HG03103 (cell line): ENCODE measurements around the gene AANAT.

Experiments used
- ATAC-seq: cut with Tn5 transposase; IDR thresholded peaks from one replicate; pipeline ENCODE4 v1.9.1; 2021; ENCODE audit warnings: low read depth; ENCODE audit not compliant: unreplicated experiment

AANAT gene

DNA sequence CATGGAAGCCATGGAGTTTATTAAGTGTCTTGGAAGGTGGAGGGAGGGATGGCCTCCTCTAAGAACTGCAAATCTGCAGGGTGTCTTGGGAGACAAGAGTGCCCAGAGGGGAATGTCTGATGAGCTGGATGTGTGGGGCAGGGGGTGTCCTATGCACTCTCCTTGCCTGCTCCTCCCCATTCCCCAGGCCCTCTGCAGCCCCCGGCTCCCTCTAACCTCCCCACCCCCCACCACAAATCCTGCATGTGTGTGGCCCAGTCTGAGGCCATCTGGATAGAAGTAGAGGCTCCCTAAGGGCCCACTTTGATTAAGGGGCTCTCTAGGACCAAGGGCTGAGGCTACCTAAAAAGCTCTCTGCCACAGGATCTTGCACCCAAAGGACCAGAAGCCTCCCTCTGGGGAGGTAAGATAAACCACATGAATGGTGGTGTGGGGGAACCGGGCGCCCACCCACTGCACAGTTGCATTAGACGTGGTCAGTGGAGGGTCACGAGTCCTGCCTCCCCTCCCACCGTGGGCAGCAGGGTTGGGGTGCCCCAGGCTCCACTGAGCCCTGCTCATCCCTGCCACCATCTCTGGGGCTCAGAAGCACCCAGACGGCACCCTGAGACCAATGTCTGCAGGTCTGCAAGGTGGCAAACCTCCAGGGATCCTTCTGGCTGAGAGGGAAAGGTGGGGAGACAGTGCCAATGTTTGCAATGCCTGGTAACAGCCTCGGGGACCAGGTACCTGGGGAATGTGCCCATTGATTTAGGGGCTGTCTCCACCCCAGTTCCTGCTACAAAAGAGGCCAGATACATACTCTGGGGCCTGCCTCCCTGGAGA lies 618 bp downstream of the AANAT start:
- no peak for ATAC-seq

DNA sequence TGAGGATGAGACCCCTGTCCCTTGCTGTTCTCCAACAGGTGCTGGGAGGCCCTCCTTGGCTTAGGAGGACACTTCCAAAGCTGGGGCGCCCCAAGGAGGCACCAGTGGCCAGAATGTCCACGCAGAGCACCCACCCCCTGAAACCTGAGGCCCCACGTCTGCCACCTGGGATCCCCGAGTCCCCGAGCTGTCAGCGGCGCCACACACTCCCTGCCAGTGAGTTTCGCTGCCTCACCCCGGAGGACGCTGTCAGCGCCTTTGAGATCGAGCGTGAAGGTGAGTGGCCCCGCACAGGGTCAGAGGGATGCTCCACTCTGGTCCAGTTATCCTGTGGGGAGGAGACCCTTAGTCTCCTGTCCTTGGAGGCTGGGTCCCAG lies 1.2 kb downstream of the AANAT start:
- no peak for ATAC-seq

DNA sequence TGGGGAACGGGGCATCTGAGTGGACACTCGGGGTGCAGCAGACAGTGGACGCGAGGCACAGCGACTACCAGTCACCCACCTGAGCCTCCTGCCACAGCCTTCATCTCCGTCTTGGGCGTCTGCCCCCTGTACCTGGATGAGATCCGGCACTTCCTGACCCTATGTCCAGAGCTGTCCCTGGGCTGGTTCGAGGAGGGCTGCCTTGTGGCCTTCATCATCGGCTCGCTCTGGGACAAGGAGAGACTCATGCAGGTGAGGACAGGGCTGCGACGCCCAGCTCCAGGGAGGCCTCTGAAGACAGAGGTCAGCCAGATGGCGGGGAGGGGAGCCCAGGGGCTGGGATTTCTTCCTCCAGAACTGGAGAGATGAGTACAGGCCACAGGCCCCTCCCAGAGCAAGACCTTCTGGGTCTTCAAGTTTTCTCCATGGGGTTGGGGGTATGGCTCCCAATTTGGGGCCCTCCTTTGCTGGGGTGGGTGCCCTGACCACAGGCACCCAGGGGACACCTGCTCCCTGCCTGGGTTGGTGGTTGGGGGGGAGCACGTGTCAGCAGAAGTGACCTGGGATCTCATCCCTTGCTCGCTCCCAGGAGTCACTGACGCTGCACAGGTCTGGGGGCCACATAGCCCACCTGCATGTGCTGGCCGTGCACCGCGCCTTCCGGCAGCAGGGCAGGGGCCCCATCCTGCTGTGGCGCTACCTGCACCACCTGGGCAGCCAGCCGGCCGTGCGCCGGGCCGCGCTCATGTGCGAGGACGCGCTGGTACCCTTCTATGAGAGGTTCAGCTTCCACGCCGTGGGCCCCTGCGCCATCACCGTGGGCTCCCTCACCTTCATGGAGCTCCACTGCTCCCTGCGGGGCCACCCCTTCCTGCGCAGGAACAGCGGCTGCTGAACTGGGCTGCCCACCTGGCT lies 1.9 kb downstream of the AANAT start:
- ATAC-seq = no peak

DNA sequence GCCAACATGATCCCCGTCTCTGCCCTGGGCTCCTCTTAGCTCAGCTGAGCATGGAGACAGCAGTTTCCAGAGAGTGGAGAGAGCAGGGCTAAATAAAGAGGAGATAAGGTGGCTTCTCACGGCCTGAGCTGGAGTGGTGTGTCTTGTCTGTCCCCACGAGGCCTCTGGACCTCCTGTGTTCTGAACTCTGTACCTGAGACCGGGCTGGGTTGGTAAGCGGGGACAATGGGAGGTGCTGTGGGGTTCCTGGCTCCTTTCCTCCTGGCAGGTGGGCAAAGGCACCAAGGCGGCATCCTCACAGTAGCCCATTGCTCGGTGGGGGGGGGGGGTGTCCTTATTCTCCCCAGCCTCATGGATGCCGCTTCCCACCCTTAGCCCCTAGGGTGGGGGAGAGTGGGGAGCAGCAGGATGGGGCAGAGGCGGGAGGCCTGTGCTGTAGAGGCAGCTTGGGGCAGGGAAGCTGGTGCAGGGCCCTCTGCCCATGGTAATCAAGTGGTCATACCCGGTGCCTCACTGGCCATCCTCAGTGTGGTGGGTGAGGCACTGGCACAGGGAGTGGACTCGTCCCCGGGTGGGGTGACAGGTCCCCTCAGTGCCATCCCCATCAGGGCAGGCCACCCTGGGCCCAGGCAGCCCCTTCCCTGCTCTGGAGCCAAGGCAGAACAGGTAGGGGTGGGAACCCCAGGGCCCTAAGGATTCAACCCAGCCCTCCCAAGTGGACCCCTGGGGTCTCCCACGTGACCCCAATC lies 2.8 kb downstream of the AANAT start:
- no peak for ATAC-seq

DNA sequence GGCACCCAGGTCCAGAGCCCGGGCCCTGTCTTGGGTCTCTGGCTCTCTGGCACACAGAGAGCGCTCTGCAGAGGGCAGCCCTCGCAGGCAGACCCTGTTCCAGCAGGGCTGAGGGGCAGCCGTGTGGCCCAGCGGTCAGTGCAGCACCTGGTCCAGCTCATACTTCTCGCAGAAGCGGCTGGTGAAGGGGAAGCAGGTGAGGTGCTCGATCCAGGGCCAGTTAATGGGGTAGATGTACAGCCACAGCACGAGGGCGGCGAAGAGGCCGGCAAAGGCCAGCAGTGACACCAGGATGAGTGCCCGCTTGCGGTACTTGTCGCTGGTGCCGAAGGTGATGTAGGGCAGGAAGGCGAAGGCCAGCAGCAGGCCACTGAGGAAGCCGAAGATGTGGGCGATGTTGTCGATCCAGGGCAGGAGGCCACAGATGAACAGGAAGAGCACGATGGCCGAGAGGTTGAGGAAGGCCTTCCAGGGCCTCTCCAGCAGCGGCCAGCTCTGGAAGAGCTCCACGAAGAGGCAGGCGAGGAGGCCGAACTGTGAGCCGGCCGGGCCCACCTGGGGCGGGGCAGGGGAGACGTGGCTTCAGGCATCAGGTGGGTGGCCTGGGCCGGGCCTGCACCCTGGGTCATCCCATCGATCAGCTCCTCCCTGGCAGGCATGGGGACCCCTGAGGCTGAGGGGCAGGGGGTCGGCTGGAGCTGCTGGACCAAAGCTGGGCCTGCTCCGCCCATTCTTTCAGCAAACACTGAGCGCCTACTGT lies 4.3 kb downstream of the AANAT start:
- no peak for ATAC-seq

DNA sequence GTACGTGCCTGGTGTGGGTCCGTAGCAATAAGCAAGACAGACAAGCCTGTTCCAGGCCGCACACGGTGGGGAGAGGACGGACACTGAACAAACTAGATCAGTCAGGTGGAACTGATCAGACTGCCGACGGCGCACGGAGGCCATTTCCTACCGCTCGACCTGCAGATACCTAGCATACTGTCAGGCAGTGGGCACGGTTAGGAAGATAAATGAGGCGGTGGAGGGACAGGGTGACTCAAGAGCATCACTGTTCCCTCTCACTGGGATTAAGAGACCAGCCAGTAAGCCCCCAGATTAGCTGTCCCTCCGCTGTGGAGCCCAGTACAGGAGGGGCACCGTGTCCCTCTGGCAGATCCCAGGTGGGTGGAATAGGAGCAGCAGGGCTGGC lies 4.8 kb downstream of the AANAT start:
- no peak for ATAC-seq

DNA sequence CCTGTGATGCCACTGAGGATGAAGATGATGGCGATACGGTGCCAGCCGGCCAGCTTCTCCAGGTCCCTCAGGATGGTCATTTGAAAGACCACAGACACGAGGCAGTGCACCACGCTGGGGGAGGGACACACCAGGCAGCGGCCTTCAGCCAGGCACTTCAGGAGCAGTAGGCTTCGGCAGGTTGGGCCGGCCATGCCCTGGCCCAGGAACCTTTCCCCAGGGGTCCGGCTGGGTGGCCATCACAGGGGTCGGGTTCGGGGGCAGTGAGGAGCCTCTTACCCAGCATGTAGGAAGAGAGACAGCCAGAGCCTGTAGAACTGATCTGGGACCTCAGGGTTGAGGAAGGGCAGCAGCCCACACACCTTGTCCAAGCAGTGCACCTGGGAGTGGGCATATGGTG lies 5.3 kb downstream of the AANAT start:
- no peak for ATAC-seq

DNA sequence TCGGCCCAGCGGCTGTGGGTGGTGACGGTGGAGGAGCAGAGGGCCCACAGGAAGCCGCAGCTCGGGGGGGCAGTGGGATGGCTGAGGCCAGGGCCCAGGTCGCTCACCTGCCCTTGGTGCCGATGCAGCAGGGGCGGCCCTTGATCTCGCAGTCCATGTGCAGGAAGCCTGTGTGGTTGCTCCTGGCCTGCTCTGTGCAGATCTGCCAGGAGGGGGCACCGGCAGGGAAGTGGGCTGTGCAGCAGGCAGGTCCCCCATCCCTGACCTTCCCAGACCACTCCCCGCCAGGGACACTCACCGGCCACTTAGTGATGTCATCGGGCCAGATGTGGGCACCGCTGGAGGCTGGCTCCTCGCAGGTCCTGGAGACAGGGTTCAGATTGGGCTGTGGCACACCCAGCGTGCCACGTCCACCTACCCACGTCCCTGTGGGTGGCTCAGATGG lies 6.2 kb downstream of the AANAT start:
- ATAC-seq = no peak

DNA sequence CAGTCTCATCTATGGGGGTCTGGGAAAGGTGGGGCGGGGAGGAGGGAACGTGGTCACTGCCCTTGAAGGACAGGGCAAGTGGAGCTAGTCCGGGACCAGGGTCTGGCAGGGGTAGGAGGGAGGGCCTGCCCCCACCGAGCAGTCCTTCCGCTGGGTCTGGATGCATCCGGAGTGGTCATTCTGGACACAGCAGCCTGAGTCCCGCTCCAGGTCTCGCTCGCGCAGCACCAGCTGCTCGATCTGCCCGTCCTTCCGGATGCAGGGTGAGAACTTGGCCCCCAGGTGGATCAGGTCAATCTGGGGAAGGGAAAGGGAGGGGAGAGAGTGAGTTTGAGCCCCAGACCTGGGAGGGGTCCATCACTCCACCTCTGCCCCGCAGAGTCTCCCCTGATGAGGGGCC lies 6.8 kb downstream of the AANAT start:
- ATAC-seq = no peak

DNA sequence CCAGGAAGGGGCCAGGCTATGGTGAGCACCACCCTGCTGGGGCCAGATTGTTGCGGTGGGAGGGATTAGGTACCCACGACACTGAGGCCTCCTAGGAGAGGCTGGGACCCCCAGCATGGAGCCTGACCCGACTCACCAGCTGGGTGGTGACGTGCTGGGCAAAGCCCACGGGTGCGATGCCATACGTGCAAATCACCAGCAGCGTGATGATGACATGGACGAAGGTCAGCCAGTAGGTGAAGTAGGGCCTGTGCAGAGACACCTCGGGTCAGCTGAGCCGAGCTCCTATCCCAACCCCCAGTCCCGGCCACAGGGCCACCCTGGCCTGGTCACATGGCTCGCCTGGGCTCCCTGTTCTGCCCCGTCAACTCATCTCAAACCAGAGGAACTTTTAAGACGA lies 7.5 kb downstream of the AANAT start:
- no peak for ATAC-seq

DNA sequence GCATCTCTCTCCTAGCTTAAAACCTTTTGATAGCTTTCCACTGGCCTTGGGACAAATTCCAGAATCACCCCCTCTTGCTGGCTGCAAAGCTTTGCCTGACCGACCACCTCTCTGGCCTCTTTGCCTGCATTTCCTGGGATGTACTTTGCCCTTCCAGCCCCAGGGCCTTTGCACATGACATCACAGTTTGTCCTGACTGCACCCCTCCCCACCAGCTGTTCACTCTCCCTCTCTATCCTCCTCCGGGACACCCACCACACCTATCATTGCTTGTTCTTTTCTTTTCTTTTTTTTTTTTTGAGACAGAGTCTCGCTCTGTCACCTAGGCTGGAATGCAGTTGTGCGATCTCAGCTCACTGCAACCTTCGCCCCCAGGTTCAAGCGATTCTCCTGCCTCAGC lies 7.9 kb downstream of the AANAT start:
- ATAC-seq = no peak

DNA sequence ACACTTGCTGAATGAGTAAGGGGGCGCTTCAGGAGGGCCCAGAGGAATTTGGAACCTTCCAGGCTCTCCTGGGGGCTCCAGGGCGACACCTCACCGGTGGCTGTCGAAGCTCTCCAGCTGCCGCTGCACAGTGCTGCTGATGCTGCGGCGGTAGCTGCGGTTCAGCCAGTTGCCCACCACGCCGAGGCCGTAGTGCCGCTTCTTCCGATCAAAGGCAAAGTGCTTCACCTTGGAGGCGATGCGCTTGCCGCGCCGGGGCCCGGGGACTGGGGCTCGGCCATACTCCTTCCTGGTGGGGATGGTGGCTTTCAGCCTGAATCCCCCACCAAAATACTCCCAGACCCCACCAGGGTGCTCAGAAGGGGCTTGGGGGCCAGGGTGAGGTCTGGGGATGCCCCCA lies 9.3 kb downstream of the AANAT start:
- no peak for ATAC-seq

DNA sequence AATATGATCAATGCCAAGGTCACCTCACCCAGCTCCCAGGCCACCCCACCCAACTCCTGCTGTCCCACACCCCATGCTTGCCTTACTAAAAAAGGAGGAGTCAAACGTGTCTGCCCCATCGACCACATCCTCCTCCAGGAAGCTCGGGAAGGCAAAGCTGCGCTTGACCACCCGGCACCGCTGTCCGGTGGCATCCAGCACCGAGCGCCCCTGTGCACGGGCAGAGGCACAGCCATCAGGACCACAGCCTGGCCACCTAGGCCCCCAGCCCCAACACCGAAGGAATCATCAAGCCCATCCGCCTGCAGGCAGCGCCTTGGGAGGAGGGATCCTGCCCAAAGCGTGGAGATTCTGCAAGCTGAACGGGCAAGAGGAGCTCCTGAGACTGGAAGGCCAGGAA lies 10.2 kb downstream of the AANAT start:
- ATAC-seq = no peak

DNA sequence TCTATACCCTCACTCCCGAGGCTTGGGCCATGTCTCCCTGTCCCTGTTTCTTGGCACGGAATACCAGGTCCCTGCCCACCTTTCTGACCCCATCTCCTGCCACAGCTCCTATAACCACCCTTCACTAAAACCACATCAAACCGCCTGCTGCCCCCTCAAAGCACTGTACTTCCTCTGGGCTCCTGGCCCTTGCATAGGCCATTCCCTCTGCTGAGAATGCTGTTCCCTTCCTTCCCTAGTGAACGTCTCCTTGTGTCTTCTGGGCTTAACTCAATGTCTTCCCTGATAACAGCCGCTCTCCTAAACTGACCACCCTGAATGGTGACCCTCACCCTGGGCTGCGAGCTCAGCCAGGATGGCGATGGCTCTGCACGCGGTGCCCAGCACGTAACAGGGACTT lies 10.7 kb downstream of the AANAT start:
- ATAC-seq = no peak

DNA sequence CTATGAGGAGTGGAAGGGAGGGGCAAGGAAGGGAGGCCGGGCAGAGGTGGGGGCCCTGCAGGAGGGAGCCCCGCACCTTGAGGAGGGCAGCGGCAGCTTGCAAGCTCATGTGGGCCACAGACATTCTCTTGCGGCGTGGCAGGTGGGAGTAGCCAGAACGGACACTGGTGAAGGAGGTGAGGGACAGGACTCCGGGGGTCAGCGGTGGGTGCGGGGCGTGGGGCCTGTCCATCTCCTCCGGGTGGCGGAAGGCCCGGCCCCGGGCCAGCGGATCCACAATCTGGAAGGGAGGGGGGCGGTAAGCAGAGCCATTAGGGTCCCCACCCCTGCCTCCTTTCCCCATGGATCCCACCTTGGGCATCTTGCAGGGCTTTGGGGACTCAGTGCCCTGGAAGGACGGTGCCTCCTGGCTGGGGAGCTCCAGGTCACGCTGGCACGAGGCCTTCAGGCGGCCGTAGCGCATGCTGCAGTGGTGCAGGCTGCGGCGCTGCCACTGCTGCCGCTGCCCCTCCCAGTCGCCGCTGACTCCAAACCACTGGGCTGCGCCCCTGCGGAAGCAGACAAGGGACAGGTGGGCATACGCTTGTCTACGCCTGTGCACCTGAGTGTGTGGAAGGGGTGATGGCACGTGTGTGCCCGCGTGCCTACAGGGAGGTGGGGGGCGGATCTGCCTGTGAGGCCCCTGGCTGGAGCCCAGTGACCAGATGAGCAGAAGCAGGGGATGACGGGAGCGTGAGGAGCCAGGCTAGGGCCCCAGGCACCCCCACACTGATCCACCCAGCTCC lies 11.5 kb downstream of the AANAT start:
- no peak for ATAC-seq

DNA sequence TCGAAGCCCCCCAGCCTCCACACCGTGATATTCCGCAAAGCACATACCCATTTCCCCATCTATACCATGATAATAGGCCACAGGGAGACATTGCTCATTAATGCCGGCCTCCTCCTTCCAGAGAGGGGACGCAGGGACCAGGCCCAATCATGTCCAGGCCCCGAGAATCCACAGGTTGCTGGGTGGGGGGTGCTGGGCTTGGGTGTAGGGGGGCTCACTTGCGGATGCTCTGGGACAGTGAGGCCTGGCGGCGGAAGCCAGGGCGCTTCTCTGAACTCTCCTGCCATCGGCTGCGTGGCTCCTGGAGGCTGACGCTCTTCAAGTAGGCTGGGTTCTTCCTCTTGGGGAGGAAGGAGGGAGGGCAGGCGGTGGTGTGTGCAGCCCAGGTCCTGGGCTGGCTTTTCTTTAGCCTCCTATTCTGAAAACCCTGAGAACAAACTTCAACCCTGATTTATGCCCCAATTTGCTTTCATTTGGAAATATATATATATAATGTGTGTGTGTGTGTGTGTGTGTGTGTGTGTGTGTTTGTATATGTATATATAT lies 12.2 kb downstream of the AANAT start:
- no peak for ATAC-seq

DNA sequence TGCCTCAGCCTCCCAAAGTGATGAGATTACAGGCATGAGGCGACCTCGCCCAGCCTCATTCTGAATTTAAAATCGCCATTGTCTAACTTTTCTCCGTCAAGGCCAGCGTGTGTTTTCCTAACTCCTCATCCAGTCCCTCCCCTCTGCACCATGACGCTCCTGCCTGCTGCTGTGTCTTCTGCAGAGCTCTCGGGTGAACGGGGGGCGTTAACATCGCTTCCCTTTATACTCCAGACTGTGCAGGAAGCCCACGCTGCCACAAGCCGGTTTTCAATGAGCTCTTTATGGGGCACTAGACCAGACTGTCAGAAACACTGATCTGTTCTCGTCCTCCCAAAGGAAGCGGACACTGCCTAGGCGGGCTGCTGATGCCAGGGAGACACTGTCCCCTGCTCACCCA lies 13.2 kb downstream of the AANAT start:
- ATAC-seq = no peak

DNA sequence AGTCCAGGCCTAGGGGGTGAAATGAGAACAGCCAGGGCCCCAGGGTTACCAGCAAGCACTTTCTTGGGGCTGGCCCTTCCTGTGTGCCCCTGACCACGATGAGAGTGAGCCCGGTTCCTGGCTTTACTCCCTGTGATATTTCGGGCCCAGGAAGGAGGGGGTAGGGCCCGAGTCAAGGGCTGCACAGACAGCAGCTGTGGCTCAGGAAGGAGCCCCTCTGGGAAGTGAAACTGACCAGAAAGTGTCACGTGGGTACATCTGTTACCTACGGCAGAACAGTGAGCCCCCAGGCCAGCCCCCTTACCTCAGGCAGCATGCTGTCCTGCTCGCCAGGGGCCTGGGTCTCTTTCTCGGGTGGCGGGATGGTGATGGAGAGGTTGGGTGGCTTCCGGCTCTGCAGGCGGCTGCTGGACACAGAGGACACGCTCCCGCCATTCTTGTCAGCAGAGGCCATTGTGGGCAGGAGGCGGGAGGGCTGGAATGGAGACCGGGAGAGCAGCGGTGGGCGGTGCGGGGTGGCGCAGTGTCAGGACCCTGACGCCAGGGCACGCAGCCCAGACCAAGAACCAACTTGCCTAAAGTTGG lies 13.8 kb downstream of the AANAT start:
- ATAC-seq = peak; percentile 62

DNA sequence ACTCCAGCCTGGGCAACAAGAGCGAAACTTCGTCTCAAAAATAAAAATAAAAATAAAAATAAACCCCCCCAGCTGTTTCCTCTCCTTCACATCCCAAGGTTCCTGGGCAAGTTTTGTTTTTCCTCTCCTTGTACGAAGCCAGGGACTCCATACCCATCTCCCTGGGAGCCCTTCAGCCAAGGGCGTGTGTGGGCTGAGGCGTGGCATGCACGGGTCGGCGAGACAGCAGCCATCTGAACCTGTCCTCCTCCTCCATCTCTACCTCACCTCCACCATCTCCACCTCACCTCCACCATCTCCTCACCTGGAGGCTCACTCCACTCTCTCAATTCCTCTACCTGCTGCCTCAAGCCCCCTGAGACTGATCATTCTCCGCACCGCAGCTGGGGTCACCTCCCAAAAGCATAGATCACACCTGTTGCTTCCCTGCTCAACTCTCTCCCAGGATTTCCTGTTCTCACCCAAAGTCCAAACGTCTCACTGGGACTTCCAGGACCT lies 16.9 kb downstream of the AANAT start:
- ATAC-seq = no peak
